GM06990 (cell line): Measurements from ENCODE around the gene GRID1.

Experiments used
- DNase-seq: peaks from one replicate; pipeline ENCODE4 v3.0.0-alpha.2; 2011; ENCODE audit not compliant: insufficient read length; ENCODE audit errors: extremely low read depth
- H3K27me3 ChIP-seq: replicated peaks from 2 replicates; pipeline ENCODE4 v1.6.0; 2011; ENCODE audit warnings: low read length; ENCODE audit not compliant: control insufficient read depth, insufficient read depth
- H3K36me3 ChIP-seq: 2 replicates; pipeline ENCODE4 v1.5.1; 2011; ENCODE audit warnings: low read length; ENCODE audit not compliant: control insufficient read depth, insufficient read depth
- H3K4me3 ChIP-seq: replicated peaks from 2 replicates; pipeline ENCODE4 v1.5.1; 2011; ENCODE audit warnings: low read depth, mild to moderate bottlenecking, control low read depth, low read length
- CTCF ChIP-seq: IDR thresholded peaks from 2 replicates; pipeline ENCODE4 v1.5.1; 2011; ENCODE audit warnings: low read length, control low read depth, mild to moderate bottlenecking, inconsistent platforms; ENCODE audit not compliant: insufficient read depth, poor library complexity, severe bottlenecking

Gene GRID1

GRCh38 chr10:85919491-85920021 is 447.0 kb downstream of the GRID1 start:
- TF ChIP-seq CTCF = no peak
- Histone ChIP-seq H3K27me3 (no peaks in the 10 kb centered on the region; the same call in 1 of the 2 replicates), H3K36me3 (no peaks in the 10 kb centered on the region), H3K4me3 (no peak overlapping the region)
- no peak for DNase-seq

- no peak for DNase-seq
- Histone ChIP-seq H3K4me3 (no peak overlapping the region), H3K27me3 (no peaks in the 10 kb centered on the region; the same call in 1 of the 2 replicates)
These were observed 448.2 kb downstream of the GRID1 start for GRCh38 chr10:85918371-85918770.

GRCh38 chr10:85917601-85918000 is 449.0 kb downstream of the GRID1 start:
- no peaks in the 10 kb centered on the region for H3K36me3 ChIP-seq
- TF ChIP-seq CTCF = no peak
- H3K27me3 ChIP-seq = no peaks in the 10 kb centered on the region; the same call in 1 of the 2 replicates
- no peak overlapping the region for H3K4me3 ChIP-seq
- no peak for DNase-seq

More at GRCh38 chr10:85918371-85918770, 448.2 kb downstream of the GRID1 start:
- TF ChIP-seq CTCF = no peak
- no peaks in the 10 kb centered on the region for H3K36me3 ChIP-seq

- DNase-seq = no peak
These were observed 449.5 kb downstream of the GRID1 start for GRCh38 chr10:85916994-85917573.

GRCh38 chr10:85916286-85916685 is 450.3 kb downstream of the GRID1 start:
- DNase-seq = no peak
- Histone ChIP-seq H3K27me3 (no peaks in the 10 kb centered on the region; the same call in 1 of the 2 replicates), H3K4me3 (no peak overlapping the region), H3K36me3 (no peaks in the 10 kb centered on the region)
- no peak for TF ChIP-seq CTCF

More at GRCh38 chr10:85916994-85917573, 449.5 kb downstream of the GRID1 start:
- Histone ChIP-seq H3K36me3 (no peaks in the 10 kb centered on the region), H3K27me3 (no peaks in the 10 kb centered on the region; the same call in 1 of the 2 replicates), H3K4me3 (no peak overlapping the region)
- TF ChIP-seq CTCF = no peak

GRCh38 chr10:85915245-85915846 is 451.2 kb downstream of the GRID1 start:
- Histone ChIP-seq H3K27me3 (no peaks in the 10 kb centered on the region; the same call in 1 of the 2 replicates), H3K4me3 (no peak overlapping the region), H3K36me3 (no peaks in the 10 kb centered on the region)
- DNase-seq = no peak
- TF ChIP-seq CTCF = no peak
